Upper lobe of left lung (tissue), 6 donors: ENCODE results near the gene GPR137. TPM values are rescaled to one million over a fixed set of nuclear protein-coding genes. Genes with fewer than 3 reads are reported as not detected.

Experiments used
- ATAC-seq, 2 donors: fragments of 200-7000 bp; cut with Tn5 transposase; one replicate each; pipeline ENCODE4 v1.9.1; 2022; ENCODE audit warnings: mild to moderate bottlenecking in 2 of 2, moderate library complexity in 2 of 2; ENCODE audit not compliant: low FRiP score in 2 of 2
- DNase-seq, 2 donors: peaks; one replicate each; pipeline ENCODE4 v3.0.0-alpha.2; 2019 to 2020
- H3K27ac ChIP-seq, 4 donors: fragments of 200-600 bp; sonication (generic); one replicate each; pipeline ENCODE4 v1.5.1; 2016 to 2019
- H3K27me3 ChIP-seq, 4 donors: fragments of 200-600 bp; sonication (generic); one replicate each; pipeline ENCODE4 v1.5.1; 2017 to 2019
- H3K36me3 ChIP-seq, 4 donors: fragments of 200-600 bp; sonication (generic); one replicate each; pipeline ENCODE4 v1.5.1; 2016 to 2019
- H3K4me1 ChIP-seq, 4 donors: fragments of 200-600 bp; sonication (generic); one replicate each; pipeline ENCODE4 v1.5.1; 2018 to 2019
- H3K4me3 ChIP-seq, 4 donors: fragments of 200-600 bp; sonication (generic); one replicate each; pipeline ENCODE4 v1.5.1; 2017 to 2019; ENCODE audit warnings: mild to moderate bottlenecking in 2 of 4, moderate library complexity in 1 of 4
- H3K9me3 ChIP-seq, 4 donors: fragments of 200-600 bp; sonication (generic); one replicate each; pipeline ENCODE4 v1.5.1; 2018 to 2019
- CTCF ChIP-seq, 6 experiments: fragments of 450-650 bp in 4 of 6; fragments of 200-600 bp in 2 of 6; sonication (generic) in 2 of 6; IDR thresholded peaks; one replicate each; pipeline ENCODE4 v1.5.1; 2016 to 2019; ENCODE audit warnings: antibody characterized with exemption in 6 of 6
- EP300 ChIP-seq, 4 donors: sonication (generic); formaldehyde crosslinking; IDR thresholded peaks; one replicate each; pipeline ENCODE4 v1.5.1; 2017; ENCODE audit warnings: antibody characterized with exemption in 4 of 4, control low read depth in 2 of 4
- POLR2A ChIP-seq, 4 donors: fragments of 450-650 bp; IDR thresholded peaks; one replicate each; pipeline ENCODE4 v1.5.1; 2016 to 2017; ENCODE audit warnings: antibody characterized with exemption in 4 of 4, mild to moderate bottlenecking in 2 of 4
- POLR2AphosphoS5 ChIP-seq, 2 donors: sonication (generic); formaldehyde crosslinking; IDR thresholded peaks; one replicate each; pipeline ENCODE4 v1.5.1; 2017; ENCODE audit warnings: antibody characterized with exemption in 2 of 2
- WGBS, 2 donors: methylation state at CpG; one replicate each; pipeline ENCODE4 v1.1.5; 2017 to 2018; 5-methylcytosine and 5-hydroxymethylcytosine counted together
- total RNA-seq, 6 donors: library from RNA; depleted of rRNA in 4 of 6; stranded (reverse); fragments of >200 nt in 4 of 6; gene quantifications; one replicate each; pipeline versions ENCODE4 v1.1.0 to v1.2.1, GENCODE V29; 2016 to 2021
- donor health status: DM: no; HTN: no; CAD: no; lungs with moderate emphysema.
- donor health status: DM: no; HTN: yes; CAD: no; lungs with severe emphysema.

Gene GPR137
- total RNA-seq, 6 donors from 2014 or later: 7.3 to 48.1 (median 27.0) TPM

- TF ChIP-seq POLR2A (IDR thresholded peaks at IDR 0.05) (no peak), CTCF (IDR thresholded peaks at IDR 0.05) (no peak), EP300 (IDR thresholded peaks at IDR 0.05) (no peak), POLR2AphosphoS5 (IDR thresholded peaks at IDR 0.05) (no peak)
- Histone ChIP-seq H3K9me3 (no peaks in the 10 kb centered on the region), H3K4me3 (no peak overlapping the region), H3K4me1 (peaks cover 10 to 14% (median 13%) of the 10 kb centered on the region in 4 donors), H3K27me3 (no peaks in the 10 kb centered on the region), H3K36me3 (peaks cover 14 to 86% (median 76%) of the 10 kb centered on the region in 4 donors), H3K27ac (no peak overlapping the region)
- 81 to 89% methylated on average over 12 to 22 of the region's 29 CpGs for WGBS, 2 donors
- no peak for DNase-seq
- ATAC-seq: no peak
These were observed 22.4 kb upstream of the GPR137 start for GRCh38 chr11:64263021-64263946.

GRCh38 chr11:64263947-64264317 lies 21.7 kb upstream of the GPR137 start:
- Histone ChIP-seq H3K27ac (no peak overlapping the region), H3K4me1 (peaks cover 17 to 20% (median 20%) of the 10 kb centered on the region in 4 donors), H3K4me3 (no peak overlapping the region), H3K27me3 (no peaks in the 10 kb centered on the region), H3K36me3 (peaks cover 10 to 79% (median 70%) of the 10 kb centered on the region in 4 donors), H3K9me3 (no peaks in the 10 kb centered on the region)
- WGBS, 2 donors: 80 to 99% methylated on average over 3 to 8 of the region's 8 CpGs
- DNase-seq (peak in 1 of 2 donors; percentile 7), ATAC-seq (no peak)
- TF ChIP-seq EP300 (IDR thresholded peaks at IDR 0.05): no peak
- no peak for TF ChIP-seq POLR2AphosphoS5 (IDR thresholded peaks at IDR 0.05)
- TF ChIP-seq CTCF (IDR thresholded peaks at IDR 0.05): no peak
- no peak for TF ChIP-seq POLR2A (IDR thresholded peaks at IDR 0.05)

GRCh38 chr11:64264371-64264852 lies 21.2 kb upstream of the GPR137 start:
- 88 to 100% methylated on average over 9 to 10 of the region's 10 CpGs for WGBS, 2 donors
- Histone ChIP-seq H3K9me3 (no peaks in the 10 kb centered on the region), H3K36me3 (peaks cover 7 to 74% (median 65%) of the 10 kb centered on the region in 4 donors), H3K4me1 (peaks cover 18 to 22% (median 22%) of the 10 kb centered on the region in 4 donors), H3K27me3 (no peaks in the 10 kb centered on the region), H3K4me3 (no peak overlapping the region), H3K27ac (no peak overlapping the region)
- ATAC-seq (no peak), DNase-seq (peak in 1 of 2 donors; percentile 57)
- TF ChIP-seq POLR2AphosphoS5 (IDR thresholded peaks at IDR 0.05): no peak
- no peak for TF ChIP-seq POLR2A (IDR thresholded peaks at IDR 0.05)
- no peak for TF ChIP-seq CTCF (IDR thresholded peaks at IDR 0.05)
- no peak for TF ChIP-seq EP300 (IDR thresholded peaks at IDR 0.05)

- Histone ChIP-seq H3K36me3 (peaks cover 4 to 64% (median 56%) of the 10 kb centered on the region in 4 donors), H3K9me3 (no peaks in the 10 kb centered on the region), H3K27ac (peak overlapping the region in 1 of 4 donors; percentile 7), H3K27me3 (no peaks in the 10 kb centered on the region), H3K4me1 (peaks cover 18 to 23% (median 22%) of the 10 kb centered on the region in 4 donors), H3K4me3 (no peak overlapping the region)
- WGBS, 2 donors: 94 to 97% methylated on average over 18 to 26 of the region's 35 CpGs
- ATAC-seq: no peak
- TF ChIP-seq EP300 (IDR thresholded peaks at IDR 0.05) (no peak), POLR2AphosphoS5 (IDR thresholded peaks at IDR 0.05) (no peak), CTCF (IDR thresholded peaks at IDR 0.05) (no peak), POLR2A (IDR thresholded peaks at IDR 0.05) (no peak)
- peak in 1 of 2 donors; percentile 75 for DNase-seq
These were observed 20.2 kb upstream of the GPR137 start for GRCh38 chr11:64265176-64266160.
